GM18507 (cell line): Measurements from ENCODE around the gene VASH1.

ENCODE experiments used
- DNase-seq: peaks from one replicate; pipeline ENCODE4 v3.0.0; 2011; ENCODE audit warnings: low read depth; ENCODE audit not compliant: insufficient read length; ENCODE audit errors: extremely low spot score
- FAIRE-seq: peaks from 2 replicates; lab custom pipeline; 2011; peaks lifted over from hg19 to GRCh38; lab: Jason Lieb, UNC

VASH1 gene

GRCh38 chr14:76780875-76781647 lies 19.8 kb downstream of the VASH1 start:
- no peak for DNase-seq
- FAIRE-seq: no peak

- no peak for DNase-seq
- no peak for FAIRE-seq
Measured at GRCh38 chr14:76781648-76782051, 20.4 kb downstream of the VASH1 start.

GRCh38 chr14:76782115-76782884 lies 21.0 kb downstream of the VASH1 start:
- DNase-seq: no peak
- FAIRE-seq: no peak

DNA sequence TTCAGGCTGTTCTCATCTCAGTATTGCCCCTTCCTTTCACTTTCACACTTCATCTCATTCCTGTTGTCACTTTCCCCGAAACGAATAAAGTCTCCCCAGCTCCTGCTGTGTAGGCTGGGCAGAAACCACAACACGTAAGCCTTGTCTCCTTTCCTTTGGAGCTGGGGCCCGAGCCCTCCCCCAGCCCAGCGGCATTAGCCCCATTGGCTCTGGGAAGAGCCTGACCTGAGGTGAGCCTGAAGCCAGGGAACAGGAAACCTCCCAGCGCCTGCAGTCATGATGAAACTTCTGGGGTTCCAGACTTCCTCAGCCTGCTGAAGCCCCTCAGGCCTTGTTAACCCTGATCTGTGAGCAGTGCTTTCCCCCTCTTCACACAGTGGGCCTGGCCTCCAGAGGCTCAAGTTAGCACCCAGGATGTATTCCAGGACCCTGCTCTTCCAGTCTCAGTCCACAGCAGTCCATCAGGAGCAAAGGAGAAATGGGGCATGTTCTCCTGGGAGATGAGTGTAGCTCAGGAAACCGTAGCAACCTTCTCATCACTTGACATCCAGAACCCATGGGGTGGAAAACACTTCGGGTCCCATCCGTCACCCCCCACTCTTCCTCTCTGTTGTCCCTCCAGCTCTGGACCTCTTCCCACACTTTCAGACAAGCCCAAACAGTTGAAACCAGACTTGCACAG lies 21.8 kb downstream of the VASH1 start:
- DNase-seq: no peak
- FAIRE-seq: peak; percentile 71

DNA sequence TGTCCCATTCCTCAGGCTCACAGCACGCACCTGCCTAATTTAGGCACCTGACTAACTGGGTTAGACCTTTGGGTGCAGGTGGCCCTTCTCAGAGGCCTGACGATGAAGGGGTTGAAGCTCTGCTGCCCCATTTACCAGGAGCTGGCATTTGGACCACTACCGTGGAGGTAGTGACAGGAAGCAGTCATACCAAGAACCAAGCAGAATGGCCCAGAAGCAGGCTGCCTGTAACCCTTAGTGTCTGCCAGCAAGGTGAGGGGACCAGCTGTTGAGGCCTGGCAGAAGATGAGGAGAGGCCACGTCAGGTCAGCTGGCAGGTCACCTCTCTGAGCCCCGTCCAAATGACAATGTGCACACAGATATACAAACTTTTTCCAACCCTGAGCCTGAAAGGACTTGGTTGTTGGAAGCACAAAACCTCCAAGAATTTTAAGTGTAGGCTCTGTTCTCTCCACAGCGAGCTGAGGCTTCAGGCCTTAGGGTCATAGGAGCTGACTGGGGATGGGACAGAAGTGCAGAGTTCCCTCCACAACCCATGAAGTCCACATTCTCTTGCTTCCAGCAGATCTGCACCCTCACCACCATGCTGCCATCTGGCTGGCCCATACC lies 23.1 kb downstream of the VASH1 start:
- FAIRE-seq: no peak
- DNase-seq: no peak

GRCh38 chr14:76784881-76785280 lies 23.6 kb downstream of the VASH1 start:
- FAIRE-seq: peak; percentile 84
- peak; percentile 70 for DNase-seq

DNA sequence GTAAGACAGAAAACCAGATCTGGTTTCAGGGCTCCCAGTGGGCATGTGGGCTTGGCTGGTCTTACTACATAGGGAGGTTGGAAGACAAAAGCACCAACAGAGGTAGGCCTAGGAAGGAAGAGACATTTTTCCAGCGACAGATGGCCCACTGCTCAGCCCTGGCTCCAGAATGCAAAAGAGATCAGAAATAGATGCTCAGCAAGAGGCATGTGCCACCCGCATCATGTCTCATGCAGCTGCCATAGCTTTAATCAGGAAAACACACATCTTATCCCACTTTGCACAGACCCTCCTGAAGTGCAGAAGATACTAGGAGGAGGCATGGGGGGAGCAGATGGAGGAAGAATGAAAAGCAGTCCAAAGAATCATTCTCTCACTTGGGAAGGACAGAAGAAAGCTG lies 25.3 kb downstream of the VASH1 start:
- FAIRE-seq (no peak), DNase-seq (no peak)

- FAIRE-seq (no peak), DNase-seq (no peak)
Measured at GRCh38 chr14:76792422-76792821, 31.2 kb downstream of the VASH1 start.

DNA sequence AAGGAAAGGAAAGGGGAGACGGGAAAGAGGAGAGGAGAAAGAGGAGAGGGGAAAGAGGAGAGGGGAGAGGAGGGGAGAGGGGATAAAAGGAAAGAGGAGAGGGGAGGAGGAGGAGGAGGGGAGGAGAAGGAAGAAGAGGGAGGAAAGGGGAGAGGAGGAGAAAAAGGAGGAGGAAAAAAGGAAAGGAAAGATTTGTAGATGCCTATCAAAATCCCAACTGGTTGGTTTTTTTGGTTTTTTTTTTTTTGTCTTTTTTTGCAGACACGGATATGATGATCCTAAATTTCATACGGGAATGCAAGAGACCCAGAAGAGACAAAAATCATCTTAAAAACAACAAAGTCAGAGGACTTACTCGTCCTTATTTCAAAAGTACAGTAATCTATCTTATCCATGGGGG lies 32.1 kb downstream of the VASH1 start:
- no peak for DNase-seq
- no peak for FAIRE-seq

GRCh38 chr14:76793956-76794355 lies 32.7 kb downstream of the VASH1 start:
- FAIRE-seq: no peak

GRCh38 chr14:76806446-76806845 lies 45.2 kb downstream of the VASH1 start:
- FAIRE-seq: no peak
- no peak for DNase-seq

More at GRCh38 chr14:76793956-76794355, 32.7 kb downstream of the VASH1 start:
- DNase-seq: no peak

DNA sequence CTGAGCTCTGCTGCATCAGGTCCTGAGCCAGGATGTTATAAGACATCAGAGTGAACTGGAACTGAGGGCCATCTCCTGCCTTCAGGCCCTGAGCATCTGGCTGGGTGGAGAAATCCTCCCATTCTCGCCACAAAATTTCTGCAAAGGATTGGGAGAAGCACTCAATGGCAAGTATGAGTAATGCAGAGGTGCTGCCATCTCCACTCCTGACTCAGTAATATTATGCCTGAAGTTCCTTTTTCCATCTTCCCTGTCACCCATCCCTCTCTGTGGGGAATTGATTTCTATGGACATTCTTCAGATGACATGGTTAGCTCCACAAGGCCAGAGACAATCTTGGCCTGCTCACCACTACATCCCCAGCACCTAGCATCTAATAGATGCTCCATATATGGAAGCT lies 46.7 kb downstream of the VASH1 start:
- DNase-seq (no peak), FAIRE-seq (no peak)

DNA sequence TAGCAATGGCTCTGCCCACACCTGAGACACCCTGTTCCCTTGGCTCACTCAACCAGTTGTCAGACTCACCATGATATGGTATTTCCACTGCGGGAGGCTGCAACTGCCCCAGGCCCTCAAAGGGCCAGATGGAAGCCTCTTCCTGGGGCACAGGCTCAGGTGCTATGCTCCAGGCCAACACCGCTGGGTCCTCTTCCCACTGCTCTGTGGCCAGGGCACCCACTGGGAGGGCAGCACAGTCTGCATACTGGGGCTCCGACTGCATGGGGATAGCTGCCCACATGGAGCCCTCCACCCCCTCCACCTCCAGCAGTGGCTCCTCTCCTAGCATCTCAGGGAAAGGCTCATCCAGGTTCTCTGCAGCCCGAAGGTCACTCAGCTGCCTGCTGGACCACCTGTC lies 47.7 kb downstream of the VASH1 start:
- DNase-seq: no peak
- FAIRE-seq: no peak

GRCh38 chr14:76810525-76810924 lies 49.3 kb downstream of the VASH1 start:
- no peak for FAIRE-seq
- no peak for DNase-seq

- DNase-seq (no peak), FAIRE-seq (peak; percentile 86)
Measured at GRCh38 chr14:76810953-76811400, 49.7 kb downstream of the VASH1 start.

GRCh38 chr14:76811561-76811960 lies 50.3 kb downstream of the VASH1 start:
- no peak for DNase-seq
- FAIRE-seq: no peak

GRCh38 chr14:76812093-76812421 lies 50.8 kb downstream of the VASH1 start:
- peak; percentile 60 for FAIRE-seq
- DNase-seq: no peak

DNA sequence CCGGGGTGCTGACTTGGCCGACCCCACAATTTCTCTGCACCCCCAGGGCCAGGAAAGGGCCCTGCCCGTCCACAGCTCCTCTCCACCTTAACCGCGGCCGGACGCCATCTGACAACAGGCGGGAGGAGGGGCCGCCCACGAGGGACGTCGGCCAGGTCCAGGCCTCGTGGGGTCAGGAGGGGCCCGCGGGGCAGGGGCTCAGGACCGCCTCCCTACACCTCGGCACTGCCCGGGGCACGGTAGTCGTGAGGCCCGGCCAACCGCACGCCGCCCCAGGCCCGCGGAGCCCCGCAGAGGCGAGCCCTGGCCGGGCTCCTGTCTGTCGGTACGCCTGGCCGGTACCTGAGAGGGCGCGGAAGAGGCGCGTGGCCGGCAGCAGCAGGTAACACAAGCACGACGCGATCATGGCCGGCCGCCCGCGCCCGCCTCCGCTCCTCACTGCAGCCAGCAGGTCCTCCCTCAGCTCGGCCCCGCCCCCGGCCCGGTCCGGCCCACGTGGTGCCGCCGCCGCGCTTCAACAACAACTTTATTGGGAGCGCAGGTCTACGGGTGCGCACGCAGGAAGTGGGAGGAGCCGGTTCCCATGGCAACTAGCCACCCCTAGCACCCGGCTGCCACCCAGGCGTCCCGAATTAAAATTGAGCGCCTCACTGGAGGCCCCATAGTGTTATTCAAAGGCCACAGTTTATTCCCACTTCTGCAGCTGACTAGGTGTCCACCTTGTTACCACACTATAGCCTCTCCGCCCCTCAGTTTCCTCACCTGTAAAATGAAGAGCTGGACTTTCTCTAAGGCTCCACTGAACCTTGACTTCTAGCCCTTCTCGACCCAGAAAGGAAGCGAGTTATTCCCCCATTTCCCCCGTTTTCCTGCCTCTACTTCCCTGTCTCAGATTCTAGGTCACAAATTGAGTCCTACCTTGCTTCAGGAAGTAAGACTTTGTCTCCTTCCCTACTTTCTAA lies 51.4 kb downstream of the VASH1 start, which contains the start of gene ANGEL1:
ANGEL1 (minus strand) TSS at position 461 of the 962 bp plus-strand sequence; CDS start at position 406, 55 bp downstream.
- DNase-seq (peak; percentile 81), FAIRE-seq (peak; percentile 95)
